Body of pancreas (tissue), 4 donors: Measurements from ENCODE around the gene PPOX.

Source experiments
- POLR2A ChIP-seq, 3 donors: fragments of 450-650 bp; IDR thresholded peaks; one replicate each; pipeline ENCODE4 v1.6.1; 2016; ENCODE audit warnings: antibody characterized with exemption in 3 of 3, mild to moderate bottlenecking in 2 of 3
- TF ChIP-seq, protein P1 (sequence below), 7 experiments: fragments of 450-650 bp in 4 of 7; fragments of 200-600 bp in 3 of 7; sonication (generic) in 3 of 7; IDR thresholded peaks; one replicate each; pipeline ENCODE4 v1.5.1; 2016 to 2019; ENCODE audit warnings: antibody characterized with exemption in 7 of 7

DNA sequence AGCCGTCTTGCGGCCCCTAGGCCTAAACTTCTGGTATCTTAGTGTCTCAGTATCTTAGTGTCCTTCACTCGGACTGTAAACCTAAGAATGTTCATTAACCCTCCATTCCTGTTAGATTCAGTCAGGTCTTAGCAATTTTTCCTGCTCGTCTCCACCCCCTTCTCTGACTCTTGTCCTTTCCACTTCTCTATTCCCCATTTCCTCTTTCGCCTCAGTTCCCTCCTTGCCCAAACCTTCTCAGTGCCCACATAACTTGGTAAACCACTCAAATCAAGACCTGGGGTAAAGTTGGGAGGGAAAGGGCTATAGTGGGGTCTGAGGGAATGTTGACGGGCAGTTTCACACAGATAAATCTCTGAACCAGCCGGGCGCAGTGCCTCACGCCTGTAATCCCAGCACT, 48.1 kb downstream of the PPOX start:
- TF ChIP-seq POLR2A (IDR thresholded peaks at IDR 0.05), result no peak
- TF ChIP-seq, protein P1, sequence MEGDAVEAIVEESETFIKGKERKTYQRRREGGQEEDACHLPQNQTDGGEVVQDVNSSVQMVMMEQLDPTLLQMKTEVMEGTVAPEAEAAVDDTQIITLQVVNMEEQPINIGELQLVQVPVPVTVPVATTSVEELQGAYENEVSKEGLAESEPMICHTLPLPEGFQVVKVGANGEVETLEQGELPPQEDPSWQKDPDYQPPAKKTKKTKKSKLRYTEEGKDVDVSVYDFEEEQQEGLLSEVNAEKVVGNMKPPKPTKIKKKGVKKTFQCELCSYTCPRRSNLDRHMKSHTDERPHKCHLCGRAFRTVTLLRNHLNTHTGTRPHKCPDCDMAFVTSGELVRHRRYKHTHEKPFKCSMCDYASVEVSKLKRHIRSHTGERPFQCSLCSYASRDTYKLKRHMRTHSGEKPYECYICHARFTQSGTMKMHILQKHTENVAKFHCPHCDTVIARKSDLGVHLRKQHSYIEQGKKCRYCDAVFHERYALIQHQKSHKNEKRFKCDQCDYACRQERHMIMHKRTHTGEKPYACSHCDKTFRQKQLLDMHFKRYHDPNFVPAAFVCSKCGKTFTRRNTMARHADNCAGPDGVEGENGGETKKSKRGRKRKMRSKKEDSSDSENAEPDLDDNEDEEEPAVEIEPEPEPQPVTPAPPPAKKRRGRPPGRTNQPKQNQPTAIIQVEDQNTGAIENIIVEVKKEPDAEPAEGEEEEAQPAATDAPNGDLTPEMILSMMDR (IDR thresholded peaks at IDR 0.05), result no peak
